Adrenal gland (tissue), 12 donors: ENCODE results near the gene VEGFB. TPM values are rescaled to one million over a fixed set of nuclear protein-coding genes. Genes with fewer than 3 reads are reported as not detected.
"Not testable (repeated sequence)": the region's sequence is repeated elsewhere in the genome, so short reads cannot be mapped to it uniquely, and the experiment has no call there.

ENCODE experiments used
- DNase-seq, 7 donors: peaks; one replicate each; pipeline ENCODE4 v3.0.0-alpha.2; 2019 to 2020
- H3K27ac ChIP-seq, 5 donors: fragments of 200-600 bp; sonication (generic) in 4 of 5; 1 replicate in 3 of 5; 2 replicates in 2 of 5; pipeline versions ENCODE4 v1.5.1 to v1.8.0; 2016 to 2020; ENCODE audit warnings: mild to moderate bottlenecking in 1 of 5
- H3K27me3 ChIP-seq: fragments of 200-600 bp; 2 replicates; pipeline ENCODE4 v1.8.0; 2021
- H3K36me3 ChIP-seq, 2 donors: fragments of 200-600 bp; replicated peaks in 1 of 2; 1 replicate in 1 of 2; 2 replicates in 1 of 2; pipeline versions ENCODE4 v1.5.1 to v1.8.0; 2018 to 2022
- H3K4me1 ChIP-seq, 2 donors: fragments of 200-600 bp; replicated peaks in 1 of 2; 1 replicate in 1 of 2; 2 replicates in 1 of 2; pipeline versions ENCODE4 v1.5.1 to v1.8.0; 2018 to 2021
- H3K4me3 ChIP-seq, 4 donors: fragments of 200-600 bp; sonication (generic) in 3 of 4; one replicate each; pipeline ENCODE4 v1.5.1; 2016 to 2018
- H3K9me3 ChIP-seq, 3 donors: fragments of 200-600 bp; sonication (generic) in 1 of 3; replicated peaks in 1 of 3; 1 replicate in 2 of 3; 2 replicates in 1 of 3; pipeline versions ENCODE4 v1.5.1 to v1.8.0; 2016 to 2021
- CTCF ChIP-seq, 6 experiments: fragments of 450-650 bp in 4 of 6; fragments of 200-600 bp in 2 of 6; sonication (generic) in 1 of 6; IDR thresholded peaks; 1 replicate in 5 of 6; 2 replicates in 1 of 6; pipeline versions ENCODE4 v1.5.1 to v1.8.0; 2016 to 2021; ENCODE audit warnings: antibody characterized with exemption in 6 of 6, mild to moderate bottlenecking in 2 of 6, moderate library complexity in 1 of 6
- POLR2A ChIP-seq, 2 donors: fragments of 450-650 bp; IDR thresholded peaks; one replicate each; pipeline ENCODE4 v1.6.1; 2017; ENCODE audit warnings: antibody characterized with exemption in 2 of 2, mild to moderate bottlenecking in 2 of 2, moderate library complexity in 1 of 2
- WGBS, 4 donors: extraction: QIAGEN DNeasy Blood & Tissue Kit in 2 of 4; methylation state at CpG; one replicate each; pipeline versions ENCODE4 v1.1.5 to v1.1.7; 2013 to 2017; 5-methylcytosine and 5-hydroxymethylcytosine counted together
- intact Hi-C, 2 donors: fragments of 100-400 bp; cut with DNase I; formaldehyde crosslinking; loops; one replicate each; pipeline versions ENCODE4 v1.14.1 to v1.15.0; 2022 to 2023
- polyA plus RNA-seq, 3 donors: library from polyadenylated mRNA; stranded (reverse); fragments of 200-250 nt in 2 of 3; fragments of 350-450 nt in 1 of 3; fragmentation: Illumina TruSeq in 1 of 3; extraction: RNeasy Lipid Tissue Mini Kit (QIAGEN cat#74804) in 1 of 3; gene quantifications; one replicate each; pipeline ENCODE4 v1.2.3, GENCODE V29; 2013 to 2014
- total RNA-seq, 9 donors: library from RNA; depleted of rRNA in 4 of 9; stranded (reverse); fragments of >200 nt in 4 of 9; fragments of 120-200 nt in 1 of 9; fragmentation: NEBNext Ultra II Directional in 1 of 9; extraction: Animal tissue kit (Norgen Biotek cat#: 25700) in 1 of 9; gene quantifications; one replicate each; pipeline versions ENCODE4 v1.1.0 to v1.2.4, GENCODE V29; 2013 to 2023
- donor health status: healthy with polysubstance abuse.
- donor health status: Bipolar disorder and iron deficiency.
- donor health status: DM: yes; HTN: yes; CAD: no.
- donor health status: DM: no; HTN: no; CAD: no.
- donor health status: DM: no; HTN: no; CAD: no.
- donor health status: DM: yes; HTN: yes; CAD: no.

VEGFB gene
- total and polyA plus RNA-seq, 12 donors = 36.0 to 185 (median 134) TPM

- peaks cover 31 to 40% of the 10 kb centered on the region in 2 donors for H3K4me1 ChIP-seq
- peaks cover 0 to 12% of the 10 kb centered on the region in 2 donors for H3K36me3 ChIP-seq
- intact Hi-C loops = no loop called here
- H3K9me3 ChIP-seq = no peaks in the 10 kb centered on the region
- peak; percentile 67 to 84 (median 76) for DNase-seq
- 0 to 10% (median 6%) methylated on average over 2 to 6 of the region's 6 CpGs for WGBS, 4 donors
- no peaks in the 10 kb centered on the region for H3K27me3 ChIP-seq
- H3K4me3 ChIP-seq = peak overlapping the region in 2 of 4 donors; percentile 59 to 72
- no peak for TF ChIP-seq POLR2A (IDR thresholded peaks at IDR 0.05)
- TF ChIP-seq CTCF (IDR thresholded peaks at IDR 0.05) = no peak
- H3K27ac ChIP-seq = peak overlapping the region; percentile 16 to 90 (median 85)
These were observed 11.0 kb downstream of the VEGFB start for GRCh38 chr11:64245401-64245796.

- no peaks in the 10 kb centered on the region for H3K9me3 ChIP-seq
- H3K27me3 ChIP-seq = no peaks in the 10 kb centered on the region
- peak; percentile 84 to 93 (median 90) for DNase-seq
- TF ChIP-seq POLR2A (IDR thresholded peaks at IDR 0.05) (peak in 1 of 2 donors; percentile 74), CTCF (IDR thresholded peaks at IDR 0.05) (no peak)
- peak overlapping the region; percentile 16 to 90 (median 85) for H3K27ac ChIP-seq
- intact Hi-C loops = no loop called here
- WGBS, 4 donors = 0 to 9% (median 0%) methylated on average over 7 to 46 of the region's 46 CpGs
- peaks cover 0 to 12% of the 10 kb centered on the region in 2 donors for H3K36me3 ChIP-seq
- peak overlapping the region; percentile 2 to 72 (median 66) for H3K4me3 ChIP-seq
- H3K4me1 ChIP-seq = peaks cover 32 to 43% of the 10 kb centered on the region in 2 donors
These were observed 11.6 kb downstream of the VEGFB start for GRCh38 chr11:64245797-64246620.

- DNase-seq, intact Hi-C loops, H3K9me3 ChIP-seq, H3K27me3 ChIP-seq: not testable (repeated sequence)
- Histone ChIP-seq H3K36me3 (peaks cover 0 to 12% of the 10 kb centered on the region in 2 donors), H3K4me1 (peaks cover 33 to 44% of the 10 kb centered on the region in 2 donors), H3K27ac (peak overlapping the region in 3 of 5 donors; percentile 84 to 90 (median 87)), H3K4me3 (peak overlapping the region in 2 of 4 donors; percentile 59 to 72)
- WGBS, 4 donors = 0 to 1% (median 0%) methylated on average over 15 to 41 of the region's 43 CpGs; no CpG with 5 or more reads in 1 of the 4 donors
These were observed 12.2 kb downstream of the VEGFB start for GRCh38 chr11:64246621-64246870.

GRCh38 chr11:64246871-64247728 is 12.7 kb downstream of the VEGFB start, which contains the start of gene PPP1R14B:
Gene PPP1R14B, minus strand, starts transcription at chr11:64246943. Its CDS starts 270 bp downstream, at chr11:64246673.
- H3K4me1 ChIP-seq = peaks cover 32 to 44% of the 10 kb centered on the region in 2 donors
- TF ChIP-seq POLR2A (IDR thresholded peaks at IDR 0.05) (peak in 1 of 2 donors; percentile 18), CTCF (IDR thresholded peaks at IDR 0.05) (peak in 4 of 6 experiments; percentile 13 to 27 (median 24))
- no peaks in the 10 kb centered on the region for H3K9me3 ChIP-seq
- intact Hi-C loops = no loop called here
- peak; percentile 87 to 92 (median 90) for DNase-seq
- peaks cover 0 to 12% of the 10 kb centered on the region in 2 donors for H3K36me3 ChIP-seq
- 0% methylated on average over 19 to 74 of the region's 74 CpGs for WGBS, 4 donors
- peak within 1 kb of the TSS; percentile 85 to 90 (median 87) for H3K27ac ChIP-seq
- H3K27me3 ChIP-seq = no peaks in the 10 kb centered on the region
- H3K4me3 ChIP-seq = peak within 1 kb of the TSS; percentile 72 to 82 (median 76)
